Cardiac muscle cell (in vitro differentiated cells and primary cell): ENCODE measurements around the gene CBX8. TPM values are rescaled to one million over a fixed set of nuclear protein-coding genes. Genes with fewer than 3 reads are reported as not detected.

ENCODE experiments used
- DNase-seq, 2 donors: peaks; one replicate each; pipeline versions ENCODE4 v3.0.0 to v3.0.0-alpha.2; 2010 to 2017; ENCODE audit warnings: low read depth in 1 of 2, low spot score in 1 of 2
- H3K27ac ChIP-seq: fragments of 200-600 bp; sonication (generic); 2 replicates; pipeline ENCODE4 v1.5.1; 2016
- H3K27me3 ChIP-seq: fragments of 200-600 bp; sonication (generic); 2 replicates; pipeline ENCODE4 v1.6.0; 2016; ENCODE audit warnings: control low read depth
- H3K36me3 ChIP-seq: fragments of 200-600 bp; sonication (generic); 2 replicates; pipeline ENCODE4 v1.5.1; 2016; ENCODE audit warnings: control low read depth
- H3K4me1 ChIP-seq: fragments of 200-600 bp; sonication (generic); 2 replicates; pipeline ENCODE4 v1.8.1; 2017; ENCODE audit warnings: low read depth, mild to moderate bottlenecking, mixed run types
- H3K4me3 ChIP-seq: fragments of 200-600 bp; sonication (generic); 2 replicates; pipeline ENCODE4 v1.5.1; 2016; ENCODE audit warnings: mild to moderate bottlenecking
- H3K9me3 ChIP-seq: fragments of 200-600 bp; sonication (generic); 2 replicates; pipeline ENCODE4 v1.5.1; 2017; ENCODE audit warnings: low read depth, mild to moderate bottlenecking, control low read depth
- CTCF ChIP-seq: IDR thresholded peaks from 2 replicates; pipeline ENCODE4 v1.5.1; 2012; ENCODE audit warnings: low read depth, mild to moderate bottlenecking, low read length
- polyA plus RNA-seq: library from polyadenylated mRNA; unstranded; fragments of >200 nt; fragmentation: Nextera tagmentation; extraction: Ambion mirVana; gene quantifications from 2 replicates; pipeline ENCODE4 v1.2.1, GENCODE V29; 2016
- total RNA-seq: library from RNA; depleted of rRNA; stranded (reverse); fragments of >200 nt; gene quantifications from 2 replicates; pipeline ENCODE4 v1.2.3, GENCODE V29; 2016

CBX8 gene
- total and polyA plus RNA-seq, 2 experiments from 2014 or later, result 13.8 to 16.7 TPM

- no peak for DNase-seq
- H3K27ac ChIP-seq, result peak overlapping the region; percentile 82
- H3K4me1 ChIP-seq, result peaks cover 19% of the 10 kb centered on the region
- H3K27me3 ChIP-seq, result peaks cover 79% of the 10 kb centered on the region
- no peak for TF ChIP-seq CTCF
- no peaks in the 10 kb centered on the region for H3K9me3 ChIP-seq
- H3K4me3 ChIP-seq, result peak overlapping the region; percentile 46
- H3K36me3 ChIP-seq, result no peaks in the 10 kb centered on the region
These were observed 818 bp upstream of the CBX8 start for GRCh38 chr17:79797492-79798298.

DNA sequence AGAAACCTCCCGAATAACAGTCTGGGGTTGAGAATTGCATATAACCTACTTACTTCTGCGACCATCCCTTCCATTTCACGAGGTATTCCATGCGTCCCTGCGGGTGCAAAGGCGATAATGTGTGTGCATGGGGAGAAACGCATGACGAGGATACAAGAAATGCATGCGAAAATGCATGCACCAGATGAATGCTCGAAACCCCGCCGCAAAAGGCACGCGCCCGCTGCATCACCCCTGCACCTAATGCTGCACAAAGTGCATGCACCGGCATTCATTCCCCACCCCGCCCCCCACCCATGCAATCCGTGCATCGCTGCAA is 474 bp downstream of the CBX8 start:
- H3K27ac ChIP-seq, result peak overlapping the region; percentile 90
- TF ChIP-seq CTCF, result no peak
- H3K27me3 ChIP-seq, result peaks cover 79% of the 10 kb centered on the region
- DNase-seq, result no peak
- H3K4me3 ChIP-seq, result peak overlapping the region; percentile 48
- peaks cover 26% of the 10 kb centered on the region for H3K4me1 ChIP-seq
- no peaks in the 10 kb centered on the region for H3K9me3 ChIP-seq
- no peaks in the 10 kb centered on the region for H3K36me3 ChIP-seq

DNA sequence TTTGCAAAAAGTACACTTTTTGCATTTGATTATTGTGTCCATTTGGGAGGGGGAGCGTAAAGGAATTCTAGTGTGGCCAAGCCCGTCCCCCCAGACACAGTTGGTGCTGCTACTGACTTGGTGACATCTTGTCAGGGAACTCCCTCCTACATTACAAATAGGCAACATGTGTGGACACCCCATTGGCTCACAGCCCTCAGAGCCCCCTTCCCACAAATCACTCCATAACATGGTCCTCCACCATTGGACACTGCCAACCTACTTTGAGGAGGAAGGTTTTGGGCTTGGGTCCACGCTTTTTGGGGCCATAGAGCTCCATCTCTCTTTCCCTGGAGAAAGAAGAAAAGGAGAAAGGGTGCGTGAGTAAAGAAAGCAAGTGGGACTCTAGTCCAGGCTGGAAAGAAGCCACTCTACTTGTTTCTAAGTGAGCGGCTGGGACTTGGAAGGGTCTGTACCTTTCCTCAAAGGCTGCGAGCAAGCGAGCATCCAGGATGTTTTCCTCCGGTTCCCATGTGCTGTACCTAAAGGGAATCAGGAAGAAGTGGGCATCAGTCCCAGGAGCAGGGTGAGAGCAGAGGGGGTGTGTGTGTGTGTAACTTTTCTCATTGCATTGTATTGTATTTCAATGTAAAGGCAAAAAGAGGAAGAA is 958 bp downstream of the CBX8 start:
- no peaks in the 10 kb centered on the region for H3K9me3 ChIP-seq
- peaks cover 26% of the 10 kb centered on the region for H3K4me1 ChIP-seq
- H3K27me3 ChIP-seq, result peaks cover 79% of the 10 kb centered on the region
- no peak overlapping the region for H3K27ac ChIP-seq
- no peak for TF ChIP-seq CTCF
- H3K36me3 ChIP-seq, result no peaks in the 10 kb centered on the region
- H3K4me3 ChIP-seq, result peak overlapping the region; percentile 48
- no peak for DNase-seq

- no peaks in the 10 kb centered on the region for H3K36me3 ChIP-seq
- H3K4me3 ChIP-seq, result no peak overlapping the region
- peaks cover 79% of the 10 kb centered on the region for H3K27me3 ChIP-seq
- H3K9me3 ChIP-seq, result no peaks in the 10 kb centered on the region
- no peak for TF ChIP-seq CTCF
- H3K4me1 ChIP-seq, result peaks cover 26% of the 10 kb centered on the region
- no peak overlapping the region for H3K27ac ChIP-seq
- no peak for DNase-seq
These were observed 2.0 kb downstream of the CBX8 start for GRCh38 chr17:79794659-79795511.

DNA sequence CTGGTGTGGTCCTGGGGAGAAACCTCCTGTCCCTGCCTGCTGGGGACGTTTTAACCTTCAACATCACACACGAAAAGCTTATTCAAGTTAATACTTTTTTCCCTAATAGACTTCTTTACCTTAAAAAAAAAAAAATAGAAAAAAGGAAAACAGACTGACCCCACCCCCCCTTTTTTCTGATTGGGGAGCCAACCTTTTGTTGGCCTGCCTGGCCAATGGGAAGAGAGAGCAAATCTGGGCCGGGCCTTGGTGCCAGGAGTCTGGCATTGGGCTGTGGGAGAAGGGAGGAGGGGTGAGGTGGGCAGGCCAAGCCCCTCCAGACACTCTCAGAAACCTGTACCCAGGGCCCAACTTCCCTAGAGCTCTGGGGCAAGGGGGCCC is 3.0 kb downstream of the CBX8 start:
- Histone ChIP-seq H3K4me1 (peaks cover 26% of the 10 kb centered on the region), H3K36me3 (no peaks in the 10 kb centered on the region), H3K27me3 (peaks cover 79% of the 10 kb centered on the region), H3K27ac (no peak overlapping the region), H3K9me3 (no peaks in the 10 kb centered on the region), H3K4me3 (peak overlapping the region; percentile 21)
- peak; percentile 41 to 78 for DNase-seq
- TF ChIP-seq CTCF, result no peak
